Transverse colon (tissue), 4 donors: Measurements from ENCODE around the gene KNSTRN. TPM values are rescaled to one million over a fixed set of nuclear protein-coding genes. Genes with fewer than 3 reads are reported as not detected.

ENCODE experiments used
- DNase-seq: peaks from one replicate; pipeline ENCODE4 v3.0.0-alpha.2; 2019
- H3K27ac ChIP-seq, 4 donors: fragments of 200-600 bp; sonication (generic); 2 replicates each; pipeline ENCODE4 v1.5.1; 2016 to 2018; ENCODE audit warnings: inconsistent platforms in 4 of 4
- H3K27me3 ChIP-seq: fragments of 200-600 bp; sonication (generic); 2 replicates; pipeline ENCODE4 v1.5.1; 2017; ENCODE audit warnings: inconsistent platforms
- H3K36me3 ChIP-seq, 4 donors: fragments of 200-600 bp; sonication (generic); 2 replicates each; pipeline ENCODE4 v1.5.1; 2017 to 2019; ENCODE audit warnings: inconsistent platforms in 4 of 4
- H3K4me1 ChIP-seq, 4 donors: fragments of 200-600 bp; sonication (generic); 2 replicates each; pipeline ENCODE4 v1.5.1; 2017 to 2020; ENCODE audit warnings: inconsistent platforms in 4 of 4
- H3K4me3 ChIP-seq, 4 donors: fragments of 200-600 bp; sonication (generic); 1 replicate in 1 of 4; 2 replicates in 3 of 4; pipeline versions ENCODE4 v1.5.1 to v1.6.1; 2017 to 2019; ENCODE audit warnings: inconsistent platforms in 4 of 4
- H3K9me3 ChIP-seq, 2 donors: fragments of 200-600 bp; sonication (generic); 2 replicates each; pipeline ENCODE4 v1.5.1; 2017 to 2019; ENCODE audit warnings: inconsistent platforms in 2 of 2
- EP300 ChIP-seq: sonication (generic); formaldehyde crosslinking; IDR thresholded peaks from one replicate; pipeline ENCODE4 v1.6.1; 2017; ENCODE audit warnings: antibody characterized with exemption, low read depth
- POLR2A ChIP-seq: fragments of 450-650 bp; IDR thresholded peaks from one replicate; pipeline ENCODE4 v1.6.1; 2016; ENCODE audit warnings: antibody characterized with exemption, mild to moderate bottlenecking, moderate library complexity
- POLR2AphosphoS5 ChIP-seq, 3 donors: sonication (generic); formaldehyde crosslinking; IDR thresholded peaks; one replicate each; pipeline ENCODE4 v1.6.1; 2016; ENCODE audit warnings: antibody characterized with exemption in 3 of 3
- WGBS, 2 donors: methylation state at CpG; one replicate each; pipeline ENCODE4 v1.1.5; 2018; ENCODE audit warnings: low coverage in 1 of 2; 5-methylcytosine and 5-hydroxymethylcytosine counted together
- in situ Hi-C, 4 donors: fragments of 200-750 bp; cut with MboI; loops; one replicate each; pipeline versions ENCODE4 v1.15.0 to v1.15.1; 2017; ENCODE audit warnings: low sequenced_read_pairs in 3 of 4, low pct_ligation_motif_present in 1 of 4, low pct_unique_long_range_greater_than_20kb in 1 of 4
- intact Hi-C: fragments of 100-400 bp; cut with DNase I; formaldehyde crosslinking; loops from one replicate; pipeline ENCODE4 v1.15.1; 2023; ENCODE audit warnings: low total_unique reads
- total RNA-seq, 4 donors: library from RNA; depleted of rRNA; stranded (reverse); fragments of >200 nt; gene quantifications; one replicate each; pipeline ENCODE4 v1.1.0, GENCODE V29; 2016
- TF ChIP-seq, protein P1 (sequence below), 5 experiments: fragments of 200-600 bp in 3 of 5; fragments of 450-650 bp in 2 of 5; sonication (generic) in 3 of 5; IDR thresholded peaks; 1 replicate in 2 of 5; 2 replicates in 3 of 5; pipeline ENCODE4 v1.5.1; 2016 to 2017; ENCODE audit warnings: antibody characterized with exemption in 5 of 5, inconsistent platforms in 3 of 5, mild to moderate bottlenecking in 2 of 5, moderate library complexity in 1 of 5

KNSTRN gene
- total RNA-seq, 4 donors from 2014 or later, result 7.5 to 80.4 (median 8.3) TPM

DNA sequence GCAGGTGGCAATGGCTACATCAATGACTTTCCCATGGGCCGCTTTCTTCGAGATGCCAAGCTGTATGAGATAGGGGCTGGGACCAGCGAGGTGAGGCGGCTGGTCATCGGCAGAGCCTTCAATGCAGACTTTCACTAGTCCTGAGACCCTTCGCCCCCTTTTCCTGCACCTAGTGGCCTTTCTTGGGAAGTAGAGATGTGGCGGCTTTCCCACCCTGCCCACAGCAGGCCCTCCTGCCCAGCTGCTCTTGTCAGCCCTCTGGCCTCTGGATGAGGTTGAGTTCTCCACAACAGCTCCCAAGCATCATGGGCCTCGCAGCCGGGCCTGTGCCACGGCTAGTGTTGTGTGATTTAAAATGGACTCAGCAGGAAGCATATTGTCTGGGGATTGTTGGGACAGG is 35.6 kb downstream of the KNSTRN start:
- Histone ChIP-seq H3K36me3 (peaks cover 0 to 31% (median 2%) of the 10 kb centered on the region in 4 donors), H3K9me3 (no peaks in the 10 kb centered on the region), H3K4me1 (peaks cover 9 to 23% (median 20%) of the 10 kb centered on the region in 4 donors), H3K4me3 (no peak overlapping the region), H3K27ac (no peak overlapping the region), H3K27me3 (no peaks in the 10 kb centered on the region)
- TF ChIP-seq POLR2AphosphoS5 (IDR thresholded peaks at IDR 0.05), result no peak
- no peak for TF ChIP-seq POLR2A
- TF ChIP-seq, protein P1, sequence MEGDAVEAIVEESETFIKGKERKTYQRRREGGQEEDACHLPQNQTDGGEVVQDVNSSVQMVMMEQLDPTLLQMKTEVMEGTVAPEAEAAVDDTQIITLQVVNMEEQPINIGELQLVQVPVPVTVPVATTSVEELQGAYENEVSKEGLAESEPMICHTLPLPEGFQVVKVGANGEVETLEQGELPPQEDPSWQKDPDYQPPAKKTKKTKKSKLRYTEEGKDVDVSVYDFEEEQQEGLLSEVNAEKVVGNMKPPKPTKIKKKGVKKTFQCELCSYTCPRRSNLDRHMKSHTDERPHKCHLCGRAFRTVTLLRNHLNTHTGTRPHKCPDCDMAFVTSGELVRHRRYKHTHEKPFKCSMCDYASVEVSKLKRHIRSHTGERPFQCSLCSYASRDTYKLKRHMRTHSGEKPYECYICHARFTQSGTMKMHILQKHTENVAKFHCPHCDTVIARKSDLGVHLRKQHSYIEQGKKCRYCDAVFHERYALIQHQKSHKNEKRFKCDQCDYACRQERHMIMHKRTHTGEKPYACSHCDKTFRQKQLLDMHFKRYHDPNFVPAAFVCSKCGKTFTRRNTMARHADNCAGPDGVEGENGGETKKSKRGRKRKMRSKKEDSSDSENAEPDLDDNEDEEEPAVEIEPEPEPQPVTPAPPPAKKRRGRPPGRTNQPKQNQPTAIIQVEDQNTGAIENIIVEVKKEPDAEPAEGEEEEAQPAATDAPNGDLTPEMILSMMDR (IDR thresholded peaks at IDR 0.05), result no peak
- no peak for TF ChIP-seq EP300
- no peak for DNase-seq
- intact Hi-C loops, result no loop called here
- 90 to 96% methylated on average over 4 to 10 of the region's 10 CpGs for WGBS, 2 donors
- in situ Hi-C loops, result loop anchor here in 1 of 4 donors (25.0 kb wide), 1 partner anchor 106 kb away; the partner anchor contains the start of genes INAFM2 and PLCB2

DNA sequence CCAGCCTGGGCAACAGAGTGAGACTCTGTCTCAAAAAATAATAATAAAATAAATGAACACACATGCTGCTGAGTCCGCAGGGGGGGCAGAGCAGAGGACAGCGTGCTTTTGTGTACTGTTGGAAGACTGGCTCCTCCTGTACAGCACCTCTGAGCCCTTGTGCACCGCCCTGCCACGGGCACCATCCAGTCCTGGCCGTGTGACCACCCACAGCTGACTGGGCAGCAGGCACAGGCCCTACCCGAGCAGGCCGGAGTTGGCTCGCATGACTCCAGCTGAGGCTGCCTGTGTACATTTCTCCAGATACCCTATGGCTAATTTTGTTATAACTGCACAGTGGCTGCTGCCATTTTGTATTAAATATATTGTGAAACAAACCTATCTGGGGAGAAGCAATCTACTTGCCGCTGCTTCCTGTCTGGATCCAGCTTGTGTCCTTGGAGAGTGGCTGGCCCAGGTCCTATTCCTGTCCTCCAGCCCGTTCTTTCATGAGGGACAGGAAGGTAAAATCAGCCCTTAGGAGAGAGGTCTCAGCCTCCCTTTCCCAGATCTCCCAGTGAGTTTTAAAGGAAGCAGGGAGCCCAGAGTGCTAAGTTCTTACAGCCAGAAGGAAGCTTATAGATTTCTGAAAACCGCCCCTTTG is 37.7 kb downstream of the KNSTRN start:
- no peaks in the 10 kb centered on the region for H3K27me3 ChIP-seq
- TF ChIP-seq, protein P1 (IDR thresholded peaks at IDR 0.05), result no peak
- no peak for TF ChIP-seq POLR2AphosphoS5 (IDR thresholded peaks at IDR 0.05)
- TF ChIP-seq EP300, result no peak
- no peak for TF ChIP-seq POLR2A
- H3K9me3 ChIP-seq, result no peaks in the 10 kb centered on the region
- in situ Hi-C loops (loop anchor here in 2 of 4 donors (10.0 to 25.0 kb wide), 2 partner anchors 55 to 108 kb away; partner anchors contain the start of genes INAFM2 (in 1 of the 2) and PLCB2 (in 1 of the 2)), intact Hi-C loops (loop anchor here (5.0 kb wide), 1 partner anchor 138 kb away; the partner anchor contains the start of gene ANKRD63)
- peak overlapping the region; percentile 60 to 70 (median 67) for H3K27ac ChIP-seq
- no peak for DNase-seq
- 63% methylated on average over 11 of the region's 11 CpGs; no CpG with 5 or more reads in 1 of the 2 donors for WGBS, 2 donors
- peaks cover 0 to 16% (median under 1%) of the 10 kb centered on the region in 4 donors for H3K36me3 ChIP-seq
- H3K4me3 ChIP-seq, result no peak overlapping the region
- peaks cover 9 to 23% (median 20%) of the 10 kb centered on the region in 4 donors for H3K4me1 ChIP-seq

DNA sequence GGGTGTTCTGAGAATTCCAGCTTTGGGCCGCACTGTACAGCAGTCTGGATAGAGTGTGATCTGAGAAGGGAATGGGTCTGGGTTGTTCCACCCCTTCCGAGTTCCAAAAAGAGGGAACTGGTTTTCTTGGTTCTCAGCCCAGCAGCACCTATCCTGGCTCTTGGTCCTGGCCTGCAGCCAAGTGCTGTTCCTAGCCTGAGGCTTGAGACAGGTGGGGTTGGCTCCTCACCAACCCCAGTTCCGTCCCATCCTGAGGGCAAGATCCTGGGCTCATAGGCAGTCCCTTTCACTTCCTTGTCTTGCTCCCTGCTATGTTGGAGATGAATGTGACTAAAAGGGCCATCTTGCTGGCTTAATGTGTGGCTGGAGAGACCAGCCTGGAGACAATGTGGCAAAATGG is 38.3 kb downstream of the KNSTRN start:
- peak; percentile 86 for DNase-seq
- in situ Hi-C loops, result loop anchor here in 2 of 4 donors (10.0 to 25.0 kb wide), 2 partner anchors 56 to 108 kb away; partner anchors contain the start of genes INAFM2 (in 1 of the 2) and PLCB2 (in 1 of the 2)
- H3K36me3 ChIP-seq, result peaks cover 0 to 11% (median 0%) of the 10 kb centered on the region in 4 donors
- H3K27ac ChIP-seq, result peak overlapping the region; percentile 60 to 70 (median 67)
- peaks cover 9 to 23% (median 20%) of the 10 kb centered on the region in 4 donors for H3K4me1 ChIP-seq
- WGBS, 2 donors, result 37% methylated on average over 3 of the region's 3 CpGs; no CpG with 5 or more reads in 1 of the 2 donors
- no peaks in the 10 kb centered on the region for H3K27me3 ChIP-seq
- H3K9me3 ChIP-seq, result no peaks in the 10 kb centered on the region
- H3K4me3 ChIP-seq, result no peak overlapping the region
- intact Hi-C loops, result loop anchor here (5.0 kb wide), 1 partner anchor 138 kb away; the partner anchor contains the start of gene ANKRD63
- TF ChIP-seq POLR2AphosphoS5 (IDR thresholded peaks at IDR 0.05), result peak in 2 of 3 donors; percentile 48 to 65
- TF ChIP-seq EP300, result no peak

DNA sequence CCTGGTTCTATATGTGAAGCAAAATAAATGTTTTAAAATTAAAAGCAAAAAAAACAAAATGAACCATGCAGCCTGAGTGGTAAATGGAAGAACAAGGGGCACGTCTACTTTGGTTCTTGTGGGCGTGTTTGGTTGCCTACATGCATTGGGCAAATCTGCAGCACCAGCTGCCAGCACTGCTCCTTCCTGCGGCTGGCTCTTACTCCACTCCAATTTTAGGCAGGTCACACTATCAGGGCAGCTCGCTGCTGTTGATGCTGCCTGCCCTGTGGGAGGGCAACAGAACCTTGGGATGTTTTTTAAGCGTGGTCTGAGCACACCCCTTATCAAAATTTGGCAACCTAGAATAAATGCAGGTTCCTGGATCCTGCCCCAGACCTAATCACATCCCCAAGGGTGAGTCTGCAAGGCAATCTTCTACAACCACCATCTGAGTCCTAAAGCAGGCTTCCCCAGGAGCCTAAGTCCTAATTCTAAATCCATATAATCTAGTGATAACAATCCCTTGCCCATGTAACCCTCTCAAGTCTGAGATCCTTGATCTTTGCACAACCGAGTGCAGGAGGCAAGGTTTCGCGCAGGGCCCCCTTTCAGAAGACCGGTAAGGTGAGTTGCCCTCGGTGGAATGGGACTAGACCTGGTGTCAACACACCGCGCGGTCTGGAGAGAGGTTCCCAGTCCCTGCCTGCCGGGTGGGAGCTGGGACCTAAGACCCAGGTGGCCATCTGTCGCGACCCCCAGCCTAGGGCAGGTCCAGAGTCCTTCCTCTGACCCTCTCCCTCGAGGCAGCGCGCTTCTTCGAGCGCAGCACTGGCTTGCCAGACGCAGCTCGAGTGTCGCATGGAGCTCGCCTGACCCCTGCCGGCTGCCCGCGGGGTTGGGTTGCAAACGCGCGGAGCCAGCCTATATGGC is 39.0 kb downstream of the KNSTRN start:
- Histone ChIP-seq H3K4me1 (peaks cover 9 to 23% (median 20%) of the 10 kb centered on the region in 4 donors), H3K36me3 (peaks cover 0 to 11% (median 0%) of the 10 kb centered on the region in 4 donors), H3K9me3 (no peaks in the 10 kb centered on the region), H3K4me3 (peak overlapping the region in 2 of 4 donors; percentile 1 to 21), H3K27me3 (no peaks in the 10 kb centered on the region), H3K27ac (peak overlapping the region; percentile 60 to 70 (median 67))
- intact Hi-C loops, result loop anchor here (1.0 to 5.0 kb wide), 2 partner anchors 77 to 139 kb away; partner anchors contain the start of gene ANKRD63
- 14% methylated on average over 31 of the region's 31 CpGs; no CpG with 5 or more reads in 1 of the 2 donors for WGBS, 2 donors
- peak; percentile 85 for DNase-seq
- TF ChIP-seq POLR2A (peak; percentile 38), EP300 (no peak), POLR2AphosphoS5 (IDR thresholded peaks at IDR 0.05) (peak in 2 of 3 donors; percentile 27 to 42)
- TF ChIP-seq, protein P1 (IDR thresholded peaks at IDR 0.05), result peak; percentile 94 to 97 (median 96)
- in situ Hi-C loops, result loop anchor here in 2 of 4 donors (10.0 to 25.0 kb wide), 2 partner anchors 57 to 109 kb away; partner anchors contain the start of genes INAFM2 (in 1 of the 2) and PLCB2 (in 1 of the 2)
